ES-I3 (cell line): Measurements from ENCODE around the gene SELENOK.
"Not testable (repeated sequence)": the region's sequence is repeated elsewhere in the genome, so short reads cannot be mapped to it uniquely, and the experiment has no call there.

Experiments used
- H3K36me3 ChIP-seq: 2 replicates; pipeline ENCODE4 v1.6.1; 2013; ENCODE audit warnings: mild to moderate bottlenecking, low read length, control low read depth, moderate library complexity; ENCODE audit not compliant: insufficient read depth
- H3K4me1 ChIP-seq: 2 replicates; pipeline ENCODE4 v1.6.1; 2013; ENCODE audit warnings: mild to moderate bottlenecking, control low read depth, low read length; ENCODE audit not compliant: insufficient read depth
- H3K9ac ChIP-seq: 2 replicates; pipeline ENCODE4 v1.6.1; 2013; ENCODE audit warnings: low read depth, mild to moderate bottlenecking, low read length, moderate library complexity
- H3K9me3 ChIP-seq: 2 replicates; pipeline ENCODE4 v1.6.1; 2013; ENCODE audit warnings: mild to moderate bottlenecking, low read length, moderate library complexity; ENCODE audit not compliant: control insufficient read depth, insufficient read depth

The SELENOK gene

DNA sequence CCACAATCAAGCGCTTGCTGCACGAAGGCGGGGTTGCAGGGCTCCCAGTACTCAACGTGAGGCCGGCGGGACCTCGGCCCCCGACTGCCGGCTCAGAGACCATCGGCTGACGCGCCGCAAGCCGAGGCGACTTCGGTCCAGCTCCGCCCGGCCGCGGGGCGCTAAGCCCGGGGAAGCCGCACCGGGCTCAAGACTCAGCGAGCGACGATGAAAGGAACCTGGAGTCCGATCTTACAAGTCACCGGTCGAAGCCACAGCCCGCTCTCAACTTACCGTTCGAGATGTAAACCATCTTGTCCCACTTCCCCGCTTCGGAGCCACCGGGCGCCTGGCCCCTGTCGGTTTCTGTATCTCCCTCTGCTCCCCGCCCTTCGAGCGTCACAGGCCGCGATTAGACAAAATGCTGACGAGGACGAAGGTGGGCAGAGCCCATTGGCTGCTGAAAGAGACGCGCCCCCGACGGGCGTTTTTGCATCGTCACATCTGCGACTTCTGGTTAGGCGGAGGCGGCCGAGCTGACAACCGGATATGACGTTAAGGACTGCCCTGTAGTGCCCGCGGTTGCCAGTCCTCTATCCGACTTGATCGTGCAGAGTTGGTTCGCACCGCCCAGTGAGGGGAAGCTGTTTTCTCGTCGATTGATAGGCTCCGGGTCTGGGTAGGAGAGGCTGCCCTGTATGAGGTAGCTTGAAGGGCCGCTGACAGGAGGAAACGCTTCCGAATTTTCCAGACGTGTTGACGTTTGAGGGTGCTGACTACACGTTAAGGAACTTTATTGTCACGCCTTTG is at the start of gene SELENOK:
SELENOK (minus strand) TSS at position 363 of the 789 bp plus-strand sequence.
- peak within 1 kb of the TSS; percentile 80 for H3K9ac ChIP-seq
- no peaks in the 10 kb centered on the region for H3K9me3 ChIP-seq
- peaks cover 4% of the 10 kb centered on the region for H3K4me1 ChIP-seq
- H3K36me3 ChIP-seq: 0 out of 2 replicates have a peak, but pooled peaks cover 4% of the 10 kb centered on the region

DNA sequence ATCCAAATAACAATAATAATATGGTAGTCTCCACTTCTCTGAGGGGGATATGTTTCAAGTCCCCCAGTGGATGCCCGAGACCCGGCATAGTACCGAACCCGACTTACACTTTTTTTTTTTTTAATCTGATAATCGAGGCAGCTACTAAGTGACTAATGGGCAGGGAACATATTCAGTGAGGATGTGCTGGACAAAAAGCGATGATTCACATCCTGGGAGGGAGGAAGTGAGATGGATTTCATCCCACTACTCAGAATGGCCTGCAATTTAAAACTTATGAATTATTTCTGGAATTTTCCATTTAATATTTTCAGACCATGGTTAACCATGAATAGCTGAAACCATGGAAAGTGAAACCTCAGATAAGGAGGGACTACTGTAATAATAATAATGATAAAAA is 49.5 kb upstream of the SELENOK start:
- Histone ChIP-seq H3K36me3 (no peaks in the 10 kb centered on the region), H3K4me1 (no peaks in the 10 kb centered on the region), H3K9me3 (peaks cover 7% of the 10 kb centered on the region; the same call in 1 of the 2 replicates), H3K9ac (no peak overlapping the region)

DNA sequence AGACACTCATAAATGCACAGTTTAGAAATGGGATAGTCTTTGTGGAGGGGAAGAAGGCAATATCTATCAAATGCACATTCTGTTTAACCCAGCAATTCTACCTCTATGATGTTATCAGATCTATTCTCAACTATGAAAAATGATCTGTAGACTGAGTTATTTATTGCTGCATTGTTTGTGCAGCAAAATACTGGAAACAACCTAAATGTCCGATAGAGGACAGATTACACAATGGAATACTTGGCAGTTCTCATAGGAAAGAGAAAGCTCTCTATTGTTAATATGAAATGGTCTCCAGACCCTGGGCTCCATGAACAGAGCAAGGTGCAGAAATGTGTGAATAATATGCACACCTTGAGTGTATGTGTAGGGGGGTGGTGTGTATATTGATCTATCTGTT is 49.0 kb upstream of the SELENOK start:
- H3K36me3 ChIP-seq: no peaks in the 10 kb centered on the region
- H3K4me1 ChIP-seq: no peaks in the 10 kb centered on the region
- peaks cover 2% of the 10 kb centered on the region; the same call in 1 of the 2 replicates for H3K9me3 ChIP-seq
- no peak overlapping the region for H3K9ac ChIP-seq

DNA sequence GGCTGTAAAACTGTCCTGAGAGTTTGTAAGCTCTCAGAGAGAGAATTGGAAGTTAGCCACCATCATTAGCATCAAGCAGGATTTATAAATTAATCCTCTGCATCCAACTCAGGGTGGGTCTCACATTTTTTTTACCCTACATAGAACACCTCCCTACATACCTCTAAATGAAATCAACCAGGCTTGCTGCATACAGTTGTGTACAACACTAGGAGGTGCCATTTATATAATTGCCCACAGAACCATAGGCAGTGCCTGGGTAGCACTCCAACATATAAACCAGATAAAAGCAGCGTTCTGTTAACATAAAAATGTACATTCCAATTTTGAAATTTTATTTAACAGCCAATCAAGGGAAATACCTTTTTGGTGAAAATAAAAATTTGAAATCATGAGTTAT is 48.2 kb upstream of the SELENOK start:
- Histone ChIP-seq H3K36me3 (no peaks in the 10 kb centered on the region), H3K4me1 (no peaks in the 10 kb centered on the region), H3K9ac (no peak overlapping the region), H3K9me3 (0 out of 2 replicates have a peak, but pooled peaks cover 6% of the 10 kb centered on the region)

DNA sequence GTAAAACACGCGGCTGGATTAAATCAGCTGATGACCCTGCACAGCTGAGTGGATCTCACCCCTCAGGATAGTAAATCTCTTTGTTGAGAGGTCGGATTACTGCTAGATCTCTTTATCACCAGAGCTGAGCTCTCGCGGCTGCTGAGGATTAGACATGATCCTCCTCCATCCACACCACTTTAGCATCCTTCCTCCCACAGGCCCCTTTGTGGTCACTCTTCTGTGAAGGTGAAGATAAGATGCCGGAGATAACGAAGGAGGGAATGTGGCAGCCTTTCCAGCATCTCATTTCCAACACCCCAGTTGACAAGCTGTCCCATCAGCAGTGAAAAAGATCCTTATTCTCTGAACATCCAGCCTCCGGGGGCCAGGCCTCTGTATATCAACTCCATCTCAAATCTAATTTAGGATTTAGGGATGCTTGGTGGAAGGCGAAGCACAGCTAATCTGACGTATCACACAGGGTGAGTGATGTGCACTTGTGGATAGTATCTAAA is 47.5 kb upstream of the SELENOK start:
- H3K36me3 ChIP-seq: no peaks in the 10 kb centered on the region
- no peaks in the 10 kb centered on the region for H3K4me1 ChIP-seq
- H3K9ac ChIP-seq: no peak overlapping the region
- H3K9me3 ChIP-seq: 0 out of 2 replicates have a peak, but pooled peaks cover 6% of the 10 kb centered on the region

DNA sequence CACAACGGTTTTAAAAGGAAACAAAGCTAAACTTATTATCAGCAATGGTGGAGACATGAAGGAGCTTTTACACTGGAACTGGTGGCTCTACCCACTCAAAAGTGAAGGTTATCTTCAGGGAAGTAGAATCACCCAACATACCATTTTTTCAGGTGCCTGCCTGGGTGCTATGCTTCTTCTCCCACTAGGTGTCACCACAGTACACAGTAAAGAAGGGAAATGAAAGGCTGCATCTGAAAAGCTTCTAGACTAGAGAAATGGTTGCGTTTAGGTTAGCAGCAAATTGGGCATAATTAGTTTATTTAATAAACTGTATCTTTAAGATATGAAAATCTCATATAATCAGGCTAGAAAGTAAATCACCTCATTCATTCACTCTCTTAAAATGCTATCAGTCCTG is 47.0 kb upstream of the SELENOK start:
- Histone ChIP-seq H3K9ac (no peak overlapping the region), H3K36me3 (no peaks in the 10 kb centered on the region), H3K4me1 (no peaks in the 10 kb centered on the region), H3K9me3 (0 out of 2 replicates have a peak, but pooled peaks cover 6% of the 10 kb centered on the region)

DNA sequence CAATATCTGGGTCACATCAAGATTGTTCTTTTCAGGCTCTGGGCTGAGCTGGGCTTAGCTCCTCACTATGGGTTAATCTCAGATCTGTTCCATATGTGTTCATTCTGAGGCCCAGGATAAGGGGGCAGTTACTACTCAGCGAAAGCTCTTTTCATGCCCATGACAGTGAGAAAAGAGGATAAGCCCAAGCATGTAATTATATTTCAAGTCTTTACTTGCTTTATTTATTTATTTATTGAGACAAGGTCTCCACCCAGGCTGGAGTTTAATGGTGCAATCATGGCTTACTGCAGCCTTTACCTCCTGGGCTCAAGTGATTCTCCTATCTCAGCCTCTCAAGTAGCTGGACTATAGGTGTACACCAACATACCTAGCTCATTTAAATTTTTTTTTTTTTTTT is 44.7 kb upstream of the SELENOK start:
- Histone ChIP-seq H3K9ac (no peak overlapping the region), H3K4me1 (no peaks in the 10 kb centered on the region), H3K36me3 (no peaks in the 10 kb centered on the region), H3K9me3 (0 out of 2 replicates have a peak, but pooled peaks cover 6% of the 10 kb centered on the region)

DNA sequence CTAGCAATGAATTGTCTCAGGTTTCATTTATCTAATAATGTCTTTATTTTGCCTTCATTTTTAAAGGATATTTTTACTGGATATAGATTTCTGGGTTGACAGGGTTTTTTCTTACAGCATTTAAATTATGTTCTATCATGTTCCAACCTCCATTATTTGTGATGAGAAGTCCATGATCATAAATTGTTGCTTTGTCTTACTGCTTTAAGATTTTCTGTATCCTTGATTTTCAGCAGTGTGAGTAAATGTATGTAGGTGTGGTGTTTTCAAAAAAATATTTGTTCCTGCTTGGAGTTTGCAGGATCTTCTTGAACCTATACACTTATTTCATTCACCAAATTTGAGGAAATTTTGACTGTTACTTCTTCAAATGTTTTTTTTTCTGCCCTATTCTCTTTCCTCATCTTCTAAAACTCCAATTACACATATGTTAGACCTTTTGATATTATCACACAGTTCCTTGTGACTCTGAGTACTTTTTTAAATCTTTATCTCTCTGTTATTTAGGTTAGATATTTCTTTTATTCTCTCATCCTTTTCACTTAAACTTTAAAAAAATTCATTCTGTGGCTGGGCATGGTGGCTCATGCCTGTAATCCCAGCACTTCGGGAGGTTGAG is 43.7 kb upstream of the SELENOK start:
- no peaks in the 10 kb centered on the region for H3K4me1 ChIP-seq
- no peak overlapping the region for H3K9ac ChIP-seq
- 0 out of 2 replicates have a peak, but pooled peaks cover 6% of the 10 kb centered on the region for H3K9me3 ChIP-seq
- no peaks in the 10 kb centered on the region for H3K36me3 ChIP-seq

DNA sequence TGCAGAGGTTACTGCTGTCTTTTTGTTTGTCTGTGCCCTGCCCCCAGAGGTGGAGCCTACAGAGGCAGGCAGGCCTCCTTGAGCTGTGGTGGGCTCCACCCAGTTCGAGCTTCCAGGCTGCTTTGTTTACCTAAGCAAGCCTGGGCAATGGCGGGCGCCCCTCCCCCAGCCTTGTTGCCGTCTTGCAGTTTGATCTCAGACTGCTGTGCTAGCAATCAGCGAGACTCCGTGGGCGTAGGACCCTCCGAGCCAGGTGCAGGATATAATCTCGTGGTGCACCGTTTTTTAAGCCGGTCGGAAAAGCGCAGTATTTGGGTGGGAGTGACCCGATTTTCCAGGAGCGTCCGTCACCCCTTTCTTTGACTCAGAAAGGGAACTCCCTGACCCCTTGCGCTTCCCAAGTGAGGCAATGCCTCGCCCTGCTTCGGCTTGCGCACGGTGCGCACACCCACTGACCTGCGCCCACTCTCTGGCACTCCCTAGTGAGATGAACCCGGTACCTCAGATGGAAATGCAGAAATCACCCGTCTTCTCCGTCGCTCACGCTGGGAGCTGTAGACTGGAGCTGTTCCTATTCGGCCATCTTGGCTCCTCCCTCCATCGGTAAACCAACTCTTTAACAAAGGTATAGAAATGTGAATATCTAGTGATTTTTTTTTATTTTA is 35.7 kb upstream of the SELENOK start:
- not testable (repeated sequence) for H3K36me3 ChIP-seq, H3K9me3 ChIP-seq, H3K4me1 ChIP-seq
- H3K9ac ChIP-seq: peak overlapping the region; percentile 63

DNA sequence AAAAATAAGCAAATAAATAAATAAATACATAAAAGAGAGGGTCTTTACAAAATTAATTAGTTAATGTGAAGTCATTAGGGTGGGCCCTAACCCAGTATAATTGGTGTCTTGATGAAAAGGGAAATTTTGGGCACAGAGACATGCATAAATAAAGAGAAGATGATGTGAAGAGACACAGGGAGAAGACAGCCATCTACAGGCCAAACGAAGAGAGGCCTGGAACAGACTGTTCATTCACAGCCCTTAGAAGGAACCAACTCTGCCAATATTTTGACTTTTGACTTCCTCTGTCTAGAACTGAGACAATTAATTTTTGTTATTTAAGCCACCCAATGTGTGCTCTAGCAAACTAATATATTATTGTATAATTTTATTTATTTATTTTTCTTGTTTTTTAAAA is 29.6 kb upstream of the SELENOK start:
- Histone ChIP-seq H3K9ac (no peak overlapping the region), H3K9me3 (peaks cover 3% of the 10 kb centered on the region; the same call in 1 of the 2 replicates), H3K4me1 (no peaks in the 10 kb centered on the region), H3K36me3 (no peaks in the 10 kb centered on the region)

DNA sequence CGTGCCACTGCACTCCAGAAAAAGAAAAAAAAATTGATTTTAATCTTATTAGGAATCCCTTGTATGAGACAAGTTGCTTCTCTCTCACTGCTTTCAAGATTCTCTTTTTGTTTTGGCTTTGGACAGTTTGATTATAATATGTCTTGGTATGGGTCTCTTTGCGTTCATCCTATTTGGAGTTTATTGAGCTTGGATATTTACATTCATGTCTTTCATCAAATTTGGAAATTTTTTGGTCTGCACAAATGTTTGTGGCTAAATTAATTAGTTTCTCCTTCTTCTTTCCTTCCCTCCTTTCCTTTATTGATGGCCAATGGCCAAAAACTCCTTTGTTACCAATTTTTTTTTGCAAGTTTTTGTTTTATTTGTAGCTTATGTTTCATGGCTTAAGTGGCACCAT is 28.1 kb upstream of the SELENOK start:
- Histone ChIP-seq H3K9ac (no peak overlapping the region), H3K4me1 (no peaks in the 10 kb centered on the region), H3K9me3 (peaks cover 3% of the 10 kb centered on the region; the same call in 1 of the 2 replicates), H3K36me3 (no peaks in the 10 kb centered on the region)

DNA sequence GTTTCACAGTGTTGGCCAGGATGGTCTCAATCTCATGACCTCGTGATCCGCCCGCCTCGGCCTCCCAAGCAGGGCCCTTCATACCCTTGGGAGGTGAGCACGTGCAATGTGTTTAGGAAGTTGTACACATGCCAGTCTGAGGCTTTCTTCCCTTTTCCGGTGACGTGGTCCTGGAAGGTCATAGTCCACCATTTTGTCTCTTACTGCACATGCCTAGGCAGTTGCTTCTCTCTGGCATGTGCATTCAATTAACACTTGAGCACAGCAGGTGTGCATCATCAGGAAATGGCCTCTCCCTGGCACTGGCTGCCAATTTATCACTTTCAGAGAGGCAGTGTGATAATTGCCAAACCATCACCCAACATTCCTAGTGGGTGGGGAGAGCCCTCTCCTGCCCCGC is 21.7 kb upstream of the SELENOK start:
- Histone ChIP-seq H3K36me3 (no peaks in the 10 kb centered on the region), H3K9me3 (no peaks in the 10 kb centered on the region), H3K9ac (no peak overlapping the region), H3K4me1 (no peaks in the 10 kb centered on the region)

DNA sequence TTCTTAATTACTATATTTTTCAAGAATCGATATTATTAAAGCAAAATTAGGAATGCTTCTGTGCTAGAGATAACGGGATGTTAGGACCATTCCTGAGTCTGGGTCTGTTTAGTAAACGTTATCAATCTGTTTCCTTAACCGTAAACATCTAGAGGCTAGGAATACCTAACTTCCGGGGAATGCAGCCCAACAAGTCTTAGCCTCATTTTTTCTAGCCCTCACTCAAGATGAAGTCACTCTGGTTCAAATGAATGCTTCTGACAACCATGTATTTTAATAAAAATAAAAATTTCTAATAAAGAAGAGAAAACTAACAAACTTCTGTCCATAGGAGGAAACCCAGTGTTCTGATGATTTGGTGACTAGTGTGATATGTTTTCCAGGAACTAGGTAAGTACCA is 11.1 kb upstream of the SELENOK start:
- no peaks in the 10 kb centered on the region for H3K9me3 ChIP-seq
- no peaks in the 10 kb centered on the region for H3K4me1 ChIP-seq
- no peaks in the 10 kb centered on the region for H3K36me3 ChIP-seq
- no peak overlapping the region for H3K9ac ChIP-seq

DNA sequence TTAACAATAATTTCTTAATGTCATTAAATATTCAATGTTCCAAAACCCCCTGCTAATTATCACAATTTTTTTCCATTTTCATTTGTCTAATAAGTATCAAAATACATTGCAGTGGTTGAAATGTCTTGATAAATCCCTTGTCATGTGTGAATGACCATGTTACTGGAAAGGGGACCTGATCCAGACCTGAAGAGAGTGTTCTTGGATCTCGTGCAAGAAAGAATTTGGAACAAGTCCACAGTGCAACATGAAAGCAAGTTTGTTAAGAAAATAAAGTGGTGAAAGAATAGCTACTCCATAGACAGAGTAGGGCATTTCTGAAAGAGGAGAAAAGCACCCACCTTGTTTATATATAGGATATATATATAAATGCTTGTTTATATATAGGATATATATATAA is 10.4 kb upstream of the SELENOK start:
- Histone ChIP-seq H3K4me1 (no peaks in the 10 kb centered on the region), H3K36me3 (no peaks in the 10 kb centered on the region), H3K9me3 (no peaks in the 10 kb centered on the region), H3K9ac (no peak overlapping the region)
